ENCODE results near the gene FHIT. TPM values are rescaled to one million over a fixed set of nuclear protein-coding genes. Genes with fewer than 3 reads are reported as not detected.

The FHIT gene
- total and polyA plus RNA-seq, 2 donors from 2014 or later = 20.2 to 61.2 TPM

GRCh38 chr3:60421749-60422446 lies 829.4 kb downstream of the FHIT start:
- Histone ChIP-seq H3K27ac (ENCODE audit: low read depth in 2 of 2, low read length in 2 of 2) (no peak overlapping the region), H3K27me3 (ENCODE audit: control insufficient read depth, insufficient read depth, low read length) (no peaks in the 10 kb centered on the region), H3K4me1 (ENCODE audit: control insufficient read depth in 2 of 3, insufficient read depth in 2 of 3, low read depth in 1 of 3, low read length in 3 of 3) (no peaks in the 10 kb centered on the region), H3K36me3 (ENCODE audit: control insufficient read depth in 2 of 3, insufficient read depth in 3 of 3, low read length in 3 of 3) (no peaks in the 10 kb centered on the region), H3K9ac (ENCODE audit: low read length in 3 of 3) (no peak overlapping the region), H3K4me3 (ENCODE audit: low read length in 3 of 3) (no peak overlapping the region), H3K9me3 (ENCODE audit: control insufficient read depth in 2 of 3, insufficient read depth in 1 of 3, low read length in 3 of 3) (no peaks in the 10 kb centered on the region)
- TF ChIP-seq CTCF (IDR thresholded peaks at IDR 0.05; ENCODE audit: borderline replicate concordance, extremely low read depth, insufficient read depth) = no peak
- intact Hi-C loops (cut with DNase I) = no loop called here
- FAIRE-seq (no peak), DNase-seq (no peak)

GRCh38 chr3:60417576-60417975 lies 833.7 kb downstream of the FHIT start:
- H3K36me3 ChIP-seq (ENCODE audit: control insufficient read depth in 2 of 3, insufficient read depth in 3 of 3, low read length in 3 of 3) = no peaks in the 10 kb centered on the region
- H3K9ac ChIP-seq (ENCODE audit: low read length in 3 of 3) = no peak overlapping the region
- H3K27me3 ChIP-seq (ENCODE audit: control insufficient read depth, insufficient read depth, low read length) = no peaks in the 10 kb centered on the region
- no peak for TF ChIP-seq CTCF (IDR thresholded peaks at IDR 0.05; ENCODE audit: borderline replicate concordance, extremely low read depth, insufficient read depth)
- intact Hi-C loops (cut with DNase I) = no loop called here
- H3K4me1 ChIP-seq (ENCODE audit: control insufficient read depth in 2 of 3, insufficient read depth in 2 of 3, low read depth in 1 of 3, low read length in 3 of 3) = no peaks in the 10 kb centered on the region
- DNase-seq (peak in 4 of 5 donors; percentile 41 to 91 (median 76)), FAIRE-seq (no peak)
- no peak overlapping the region for H3K4me3 ChIP-seq (ENCODE audit: low read length in 3 of 3)
- no peaks in the 10 kb centered on the region for H3K9me3 ChIP-seq (ENCODE audit: control insufficient read depth in 2 of 3, insufficient read depth in 1 of 3, low read length in 3 of 3)
- no peak overlapping the region for H3K27ac ChIP-seq (ENCODE audit: low read depth in 2 of 2, low read length in 2 of 2)

GRCh38 chr3:60414011-60414410 lies 837.2 kb downstream of the FHIT start:
- intact Hi-C loops (cut with DNase I) = no loop called here
- H3K27ac ChIP-seq (ENCODE audit: low read depth in 2 of 2, low read length in 2 of 2) = no peak overlapping the region
- TF ChIP-seq CTCF (IDR thresholded peaks at IDR 0.05; ENCODE audit: borderline replicate concordance, extremely low read depth, insufficient read depth) = no peak
- H3K36me3 ChIP-seq (ENCODE audit: control insufficient read depth in 2 of 3, insufficient read depth in 3 of 3, low read length in 3 of 3) = no peaks in the 10 kb centered on the region
- H3K4me1 ChIP-seq (ENCODE audit: control insufficient read depth in 2 of 3, insufficient read depth in 2 of 3, low read depth in 1 of 3, low read length in 3 of 3) = no peaks in the 10 kb centered on the region
- FAIRE-seq = no peak
- H3K9ac ChIP-seq (ENCODE audit: low read length in 3 of 3) = no peak overlapping the region
- no peak overlapping the region for H3K4me3 ChIP-seq (ENCODE audit: low read length in 3 of 3)
- H3K9me3 ChIP-seq (ENCODE audit: control insufficient read depth in 2 of 3, insufficient read depth in 1 of 3, low read length in 3 of 3) = no peaks in the 10 kb centered on the region
- DNase-seq = no peak
- no peaks in the 10 kb centered on the region for H3K27me3 ChIP-seq (ENCODE audit: control insufficient read depth, insufficient read depth, low read length)

- Histone ChIP-seq H3K9me3 (ENCODE audit: control insufficient read depth in 2 of 3, insufficient read depth in 1 of 3, low read length in 3 of 3) (no peaks in the 10 kb centered on the region), H3K4me3 (ENCODE audit: low read length in 3 of 3) (no peak overlapping the region), H3K36me3 (ENCODE audit: control insufficient read depth in 2 of 3, insufficient read depth in 3 of 3, low read length in 3 of 3) (no peaks in the 10 kb centered on the region), H3K27ac (ENCODE audit: low read depth in 2 of 2, low read length in 2 of 2) (no peak overlapping the region), H3K9ac (ENCODE audit: low read length in 3 of 3) (no peak overlapping the region), H3K4me1 (ENCODE audit: control insufficient read depth in 2 of 3, insufficient read depth in 2 of 3, low read depth in 1 of 3, low read length in 3 of 3) (no peaks in the 10 kb centered on the region), H3K27me3 (ENCODE audit: control insufficient read depth, insufficient read depth, low read length) (no peaks in the 10 kb centered on the region)
- intact Hi-C loops (cut with DNase I) = no loop called here
- TF ChIP-seq CTCF (IDR thresholded peaks at IDR 0.05; ENCODE audit: borderline replicate concordance, extremely low read depth, insufficient read depth) = no peak
- DNase-seq (no peak), FAIRE-seq (no peak)
Measured at GRCh38 chr3:60413551-60413950, 837.7 kb downstream of the FHIT start.

All from kidney (tissue), 14 donors.